GM19468 (cell line): ENCODE measurements around the gene ELP1.

Experiments used
- ATAC-seq: cut with Tn5 transposase; IDR thresholded peaks from one replicate; pipeline ENCODE4 v1.9.1; 2021; ENCODE audit warnings: mild to moderate bottlenecking, moderate library complexity, moderate number of reproducible peaks; ENCODE audit not compliant: unreplicated experiment; ENCODE audit errors: extremely low read depth

The ELP1 gene

GRCh38 chr9:108834959-108835665 lies 98.8 kb downstream of the ELP1 start:
- ATAC-seq = peak; percentile 44

- no peak for ATAC-seq
Measured at GRCh38 chr9:108832179-108832500, 101.8 kb downstream of the ELP1 start.

- ATAC-seq = no peak
Measured at GRCh38 chr9:108831496-108832178, 102.3 kb downstream of the ELP1 start.

GRCh38 chr9:108830272-108830671 lies 103.7 kb downstream of the ELP1 start:
- ATAC-seq = no peak

- ATAC-seq = no peak
Measured at GRCh38 chr9:108823829-108824228, 110.1 kb downstream of the ELP1 start.
